Neural cell (in vitro differentiated cells): Measurements from ENCODE around the gene ADAMTS4. TPM values are rescaled to one million over a fixed set of nuclear protein-coding genes. Genes with fewer than 3 reads are reported as not detected.

Experiments
- H2AFZ ChIP-seq: fragments of 200-600, 300-800 bp; sonication (generic), shearing (Covaris generic); 2 replicates; pipeline ENCODE4 v1.6.0; 2014; ENCODE audit warnings: low read depth, mild to moderate bottlenecking, antibody characterized with exemption, low read length, moderate library complexity
- H3F3A ChIP-seq: fragments of 200-600 bp; shearing (Covaris generic); 2 replicates; pipeline ENCODE4 v1.6.1; 2016; ENCODE audit warnings: mild to moderate bottlenecking, moderate library complexity, mixed read lengths, antibody characterized with exemption, low read length; ENCODE audit not compliant: insufficient read depth, poor library complexity, severe bottlenecking
- H3K27ac ChIP-seq: fragments of 200-600, 300-800 bp; sonication (generic), shearing (Covaris generic); 2 replicates; pipeline ENCODE4 v1.5.1; 2014; ENCODE audit warnings: mild to moderate bottlenecking, low read length, moderate library complexity
- H3K27me3 ChIP-seq: fragments of 300-800, 200-600 bp; sonication (generic), shearing (Covaris generic); 2 replicates; pipeline ENCODE4 v1.6.0; 2014; ENCODE audit warnings: mild to moderate bottlenecking, low read depth, low read length, moderate library complexity; ENCODE audit not compliant: insufficient read depth
- H3K36me3 ChIP-seq: fragments of 300-800, 200-600 bp; sonication (generic), shearing (Covaris generic); 2 replicates; pipeline ENCODE4 v1.5.1; 2014; ENCODE audit warnings: mild to moderate bottlenecking, antibody characterized with exemption, low read length, moderate library complexity; ENCODE audit not compliant: insufficient read depth
- H3K4me2 ChIP-seq: fragments of 300-800, 200-600 bp; sonication (generic), shearing (Covaris generic); 2 replicates; pipeline ENCODE4 v1.6.0; 2014; ENCODE audit warnings: mild to moderate bottlenecking, low read length
- H3K4me3 ChIP-seq: fragments of 300-800, 200-600 bp; sonication (generic), shearing (Covaris generic); 2 replicates; pipeline ENCODE4 v1.5.1; 2014; ENCODE audit warnings: mild to moderate bottlenecking, low read length, moderate library complexity
- H3K79me2 ChIP-seq: fragments of 200-600 bp; shearing (Covaris generic); replicated peaks from 2 replicates; pipeline ENCODE4 v1.6.0; 2014; ENCODE audit warnings: mild to moderate bottlenecking, low read length, moderate library complexity; ENCODE audit not compliant: insufficient read depth
- H3K9ac ChIP-seq: fragments of 300-800, 200-600 bp; sonication (generic), shearing (Covaris generic); 2 replicates; pipeline ENCODE4 v1.6.1; 2016; ENCODE audit warnings: mild to moderate bottlenecking, low read length, mixed read lengths
- H3K9me2 ChIP-seq: fragments of 200-600 bp; shearing (Covaris generic); 2 replicates; pipeline ENCODE4 v1.6.1; 2016; ENCODE audit warnings: mild to moderate bottlenecking, low read length, mixed read lengths; ENCODE audit not compliant: insufficient read depth
- H3K9me3 ChIP-seq: fragments of 200-600, 300-800 bp; sonication (generic), shearing (Covaris generic); 2 replicates; pipeline ENCODE4 v1.6.1; 2016; ENCODE audit warnings: mild to moderate bottlenecking, mixed run types, low read length, moderate library complexity, mixed read lengths
- H4K20me1 ChIP-seq: fragments of 200-600 bp; shearing (Covaris generic); 2 replicates; pipeline ENCODE4 v1.6.1; 2016; ENCODE audit warnings: mild to moderate bottlenecking, mixed run types; ENCODE audit not compliant: insufficient read depth
- CTCF ChIP-seq: fragments of 450-650 bp; IDR thresholded peaks from 2 replicates; pipeline ENCODE4 v1.5.1; 2014; ENCODE audit warnings: antibody characterized with exemption, mild to moderate bottlenecking, moderate library complexity; ENCODE audit not compliant: poor library complexity, severe bottlenecking
- EP300 ChIP-seq: fragments of 450-650 bp; conservative IDR thresholded peaks from 2 replicates; pipeline ENCODE4 v1.6.1; 2014; ENCODE audit warnings: antibody characterized with exemption, mild to moderate bottlenecking, moderate library complexity; ENCODE audit not compliant: poor library complexity, severe bottlenecking
- EZH2 ChIP-seq: fragments of 200-600, 300-800 bp; shearing (Covaris generic), sonication (generic); IDR thresholded peaks from 2 replicates; pipeline ENCODE4 v1.6.1; 2014; ENCODE audit warnings: antibody characterized with exemption, low read length, borderline replicate concordance, mild to moderate bottlenecking; ENCODE audit not compliant: insufficient read depth, poor library complexity, severe bottlenecking
- MXI1 ChIP-seq: fragments of 450-650 bp; conservative IDR thresholded peaks from 2 replicates; pipeline ENCODE4 v1.6.1; 2014; ENCODE audit warnings: antibody characterized with exemption, mild to moderate bottlenecking; ENCODE audit not compliant: poor library complexity, severe bottlenecking
- POLR2AphosphoS5 ChIP-seq: IDR thresholded peaks from 2 replicates; pipeline ENCODE4 v1.6.1; 2012
- RAD21 ChIP-seq: fragments of 450-650 bp; conservative IDR thresholded peaks from 2 replicates; pipeline ENCODE4 v1.6.1; 2014; ENCODE audit warnings: antibody characterized with exemption, mild to moderate bottlenecking, moderate library complexity
- REST ChIP-seq: IDR thresholded peaks from 2 replicates; pipeline ENCODE4 v1.6.1; 2012; ENCODE audit warnings: borderline replicate concordance
- SMC3 ChIP-seq: fragments of 450-650 bp; conservative IDR thresholded peaks from 2 replicates; pipeline ENCODE4 v1.6.1; 2014; ENCODE audit warnings: antibody characterized with exemption, mild to moderate bottlenecking, moderate library complexity; ENCODE audit not compliant: poor library complexity
- TAF1 ChIP-seq: IDR thresholded peaks from 2 replicates; pipeline ENCODE4 v1.6.1; 2012; ENCODE audit warnings: low read depth
- polyA plus RNA-seq: library from polyadenylated mRNA; depleted of rRNA; stranded (reverse); fragments of >200 nt; gene quantifications from 2 replicates; pipeline ENCODE4 v1.2.3, GENCODE V29; 2014

Gene ADAMTS4
- polyA plus RNA-seq, 1 donor from 2014 or later: 0.04 TPM

DNA sequence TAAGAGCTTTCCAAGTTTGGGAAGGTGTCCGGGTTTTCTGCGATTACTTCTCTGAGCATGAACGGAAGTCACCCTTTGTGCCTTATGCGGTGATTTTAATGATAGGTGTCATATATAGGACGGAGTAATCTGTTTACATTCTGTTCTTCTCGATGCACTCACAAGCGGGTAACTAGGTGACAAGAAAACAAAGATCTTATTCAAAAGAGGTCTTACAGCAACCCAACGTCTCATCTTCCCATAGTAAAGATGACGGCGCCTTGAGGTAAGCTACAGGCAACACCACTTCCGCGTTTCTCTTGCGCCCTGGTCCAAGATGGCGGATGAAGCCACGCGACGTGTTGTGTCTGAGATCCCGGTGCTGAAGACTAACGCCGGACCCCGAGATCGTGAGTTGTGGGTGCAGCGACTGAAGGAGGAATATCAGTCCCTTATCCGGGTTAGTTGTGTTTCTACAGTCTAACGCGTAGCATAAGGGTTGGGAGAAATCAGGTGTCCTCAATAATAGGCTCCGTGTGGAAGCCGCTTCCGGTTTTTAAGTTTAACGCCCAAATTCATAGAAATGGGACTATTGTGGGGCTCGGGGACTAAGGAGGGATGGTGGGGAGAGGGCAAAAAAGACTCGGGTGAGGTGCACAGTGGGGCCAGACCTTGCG lies 45.0 kb downstream of the ADAMTS4 start, which contains the start of gene UFC1:
Gene UFC1, plus strand, starts transcription at position 297 of the 656 bp plus-strand sequence. Its CDS starts 20 bp downstream, at position 317.
- Histone ChIP-seq H4K20me1 (no peaks in the 10 kb centered on the region), H3F3A (no peaks in the 10 kb centered on the region), H3K27me3 (no peaks in the 10 kb centered on the region), H2AFZ (peak within 1 kb of the TSS; percentile 52), H3K9ac (peak within 1 kb of the TSS; percentile 89), H3K79me2 (no peaks in the 10 kb centered on the region), H3K4me3 (peak within 1 kb of the TSS; percentile 72), H3K36me3 (no peaks in the 10 kb centered on the region), H3K9me2 (no peaks in the 10 kb centered on the region), H3K4me2 (peak within 1 kb of the TSS; percentile 71), H3K27ac (peak within 1 kb of the TSS; percentile 91), H3K9me3 (no peaks in the 10 kb centered on the region)
- TF ChIP-seq MXI1 (peak; percentile 91), TAF1 (peak; percentile 91), EZH2 (no peak), EP300 (no peak), CTCF (no peak), REST (peak; percentile 68), SMC3 (peak; percentile 25), POLR2AphosphoS5 (peak; percentile 79), RAD21 (peak; percentile 14)

DNA sequence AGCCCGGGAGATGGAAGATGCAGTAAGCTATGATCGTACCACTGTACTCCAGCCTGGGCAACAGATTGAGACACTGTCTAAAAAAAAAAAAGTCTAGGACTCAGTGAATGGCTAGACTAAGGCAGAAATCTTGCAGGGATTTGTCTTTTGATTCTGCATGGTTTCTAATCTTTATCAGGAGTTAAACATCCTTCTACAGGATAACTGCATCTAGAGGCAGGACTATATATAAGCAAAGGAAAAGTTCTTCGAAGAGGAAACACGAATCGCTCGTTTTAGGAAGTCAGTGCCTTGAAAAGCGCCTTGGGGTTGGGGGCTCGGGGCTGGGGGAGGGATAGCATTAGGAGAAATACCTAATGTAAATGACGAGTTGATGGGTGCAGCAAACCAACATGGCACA lies 45.7 kb downstream of the ADAMTS4 start:
- H2AFZ ChIP-seq: peak overlapping the region; percentile 52
- H3K36me3 ChIP-seq: no peaks in the 10 kb centered on the region
- H3K4me3 ChIP-seq: peak overlapping the region; percentile 72
- TF ChIP-seq SMC3 (no peak), POLR2AphosphoS5 (no peak), TAF1 (no peak)
- peak overlapping the region; percentile 91 for H3K27ac ChIP-seq
- no peaks in the 10 kb centered on the region for H3K27me3 ChIP-seq
- no peaks in the 10 kb centered on the region for H3K79me2 ChIP-seq
- peak overlapping the region; percentile 60 for H3K4me2 ChIP-seq
- H4K20me1 ChIP-seq: no peaks in the 10 kb centered on the region
- H3K9ac ChIP-seq: peak overlapping the region; percentile 89
- H3F3A ChIP-seq: no peaks in the 10 kb centered on the region
- H3K9me3 ChIP-seq: no peaks in the 10 kb centered on the region
- no peaks in the 10 kb centered on the region for H3K9me2 ChIP-seq
